GM23338 (cell line): ENCODE data around the gene GALNT11. TPM values are rescaled to one million over a fixed set of nuclear protein-coding genes. Genes with fewer than 3 reads are reported as not detected.
"Not testable (repeated sequence)": the region's sequence is repeated elsewhere in the genome, so short reads cannot be mapped to it uniquely, and the experiment has no call there.

Source experiments
- ATAC-seq: fragments of 200-7000 bp; cut with Tn5 transposase; 3 replicates; pipeline ENCODE4 v1.9.1; 2020
- DNase-seq: peaks from one replicate; pipeline ENCODE4 v3.0.0-alpha.2; 2015; ENCODE audit warnings: low spot score
- H2AFZ ChIP-seq: fragments of 200-600 bp; sonication (generic); 2 replicates; pipeline ENCODE4 v1.8.0; 2016; ENCODE audit warnings: antibody characterized with exemption, mild to moderate bottlenecking, moderate library complexity
- H3F3A ChIP-seq: fragments of 200-600 bp; sonication (generic); replicated peaks from 2 replicates; pipeline ENCODE4 v1.8.0; 2017; ENCODE audit warnings: antibody characterized with exemption, mixed run types, low read depth
- H3K27ac ChIP-seq: fragments of 200-600 bp; sonication (generic); 2 replicates; pipeline ENCODE4 v1.6.1; 2016; ENCODE audit warnings: low read depth
- H3K27me3 ChIP-seq: fragments of 200-600 bp; sonication (generic); 2 replicates; pipeline ENCODE4 v1.8.0; 2016; ENCODE audit warnings: mild to moderate bottlenecking, mixed run types, moderate library complexity; ENCODE audit not compliant: insufficient read depth
- H3K36me3 ChIP-seq: fragments of 200-600 bp; sonication (generic); 2 replicates; pipeline ENCODE4 v1.8.0; 2016; ENCODE audit warnings: mild to moderate bottlenecking; ENCODE audit not compliant: insufficient read depth
- H3K4me1 ChIP-seq: fragments of 200-600 bp; sonication (generic); 2 replicates; pipeline ENCODE4 v1.8.0; 2016; ENCODE audit warnings: mild to moderate bottlenecking, moderate library complexity; ENCODE audit not compliant: insufficient read depth
- H3K4me2 ChIP-seq: fragments of 200-600 bp; sonication (generic); 2 replicates; pipeline ENCODE4 v1.7.1; 2017; ENCODE audit warnings: mixed run types
- H3K4me3 ChIP-seq: fragments of 200-600 bp; sonication (generic); 2 replicates; pipeline ENCODE4 v1.6.1; 2016; ENCODE audit warnings: mixed run types
- H3K79me2 ChIP-seq: fragments of 200-600 bp; sonication (generic); replicated peaks from 2 replicates; pipeline ENCODE4 v1.8.0; 2017; ENCODE audit warnings: mild to moderate bottlenecking; ENCODE audit not compliant: insufficient read depth
- H3K9me2 ChIP-seq: fragments of 200-600 bp; sonication (generic); 2 replicates; pipeline ENCODE4 v1.8.0; 2017; ENCODE audit not compliant: insufficient read depth
- H4K20me1 ChIP-seq: fragments of 200-600 bp; sonication (generic); replicated peaks from 2 replicates; pipeline ENCODE4 v1.8.0; 2017; ENCODE audit warnings: mild to moderate bottlenecking; ENCODE audit not compliant: insufficient read depth
- H3K27ac Mint-ChIP-seq: 2 replicates; pipeline ENCODE4 v1.8.0; 2020; ENCODE audit warnings: inconsistent platforms, mild to moderate bottlenecking, moderate library complexity, mixed read lengths
- H3K27me3 Mint-ChIP-seq: 3 replicates; pipeline ENCODE4 v1.8.0; 2022; ENCODE audit warnings: low read depth, mild to moderate bottlenecking, moderate library complexity, mixed read lengths, inconsistent platforms; ENCODE audit not compliant: insufficient read depth, poor library complexity
- H3K36me3 Mint-ChIP-seq: 3 replicates; pipeline ENCODE4 v1.8.0; 2021; ENCODE audit warnings: low read depth, mild to moderate bottlenecking, inconsistent platforms, moderate library complexity, mixed read lengths
- H3K4me1 Mint-ChIP-seq: 3 replicates; pipeline ENCODE4 v1.8.0; 2020; ENCODE audit warnings: mild to moderate bottlenecking, inconsistent platforms, mixed read lengths
- H3K4me3 Mint-ChIP-seq: 3 replicates; pipeline ENCODE4 v1.8.0; 2021; ENCODE audit warnings: moderate library complexity, mild to moderate bottlenecking, inconsistent platforms, mixed read lengths
- H3K9me3 Mint-ChIP-seq: 3 replicates; pipeline ENCODE4 v1.8.0; 2020; ENCODE audit warnings: moderate library complexity, mild to moderate bottlenecking, inconsistent platforms, mixed read lengths
- ETS1 ChIP-seq: IDR thresholded peaks from 2 replicates; pipeline ENCODE4 v1.6.1; 2016; ENCODE audit warnings: antibody characterized with exemption
- ZNF462 ChIP-seq: fragments of 250-450 bp; sonication (Bioruptor Pico); IDR thresholded peaks from 2 replicates; pipeline ENCODE4 v1.5.0; 2020; ENCODE audit warnings: mild to moderate bottlenecking, moderate library complexity
- polyA plus RNA-seq: library from polyadenylated mRNA; unstranded; fragments of >200 nt; fragmentation: Nextera tagmentation; extraction: Ambion mirVana; gene quantifications from 2 replicates; pipeline ENCODE4 v1.2.1, GENCODE V29; 2016
- total RNA-seq: library from RNA; depleted of rRNA; stranded (reverse); fragments of >200 nt; shearing (Covaris generic); gene quantifications from 2 replicates; pipeline ENCODE4 v1.2.3, GENCODE V29; 2014

The GALNT11 gene
- total and polyA plus RNA-seq, 2 experiments from 2014 or later, result 16.1 to 33.6 TPM

GRCh38 chr7:152081088-152081487 is 55.6 kb downstream of the GALNT11 start (continued):
- TF ChIP-seq ZNF462 (CRISPR knock-in tag), result no peak

GRCh38 chr7:152082073-152082721 is 56.7 kb downstream of the GALNT11 start:
- DNase-seq, result peak; percentile 55
- H3K27me3 ChIP-seq, H3K4me1 ChIP-seq, H3K9me3 Mint-ChIP-seq, ATAC-seq, H4K20me1 ChIP-seq, H3K9me2 ChIP-seq, H3K27me3 Mint-ChIP-seq, H3K79me2 ChIP-seq, H3K36me3 ChIP-seq, H3K36me3 Mint-ChIP-seq, H3K4me3 Mint-ChIP-seq, H3K4me2 ChIP-seq, H3F3A ChIP-seq, H3K4me3 ChIP-seq, H2AFZ ChIP-seq: not testable (repeated sequence)
- Mint-ChIP-seq H3K4me1 (peaks cover 37% of the 10 kb centered on the region), H3K27ac (peak overlapping the region; percentile 79)
- peak overlapping the region; percentile 64; the same call in 1 of the 2 replicates for H3K27ac ChIP-seq

- Histone ChIP-seq H3K27ac (no peak overlapping the region), H3K4me1 (no peaks in the 10 kb centered on the region), H3K27me3 (no peaks in the 10 kb centered on the region), H3F3A (no peaks in the 10 kb centered on the region), H3K36me3 (peaks cover 8% of the 10 kb centered on the region), H3K4me2 (no peak overlapping the region), H4K20me1 (no peaks in the 10 kb centered on the region), H3K9me2 (no peaks in the 10 kb centered on the region), H3K79me2 (0 out of 2 replicates have a peak, but pooled peaks cover 6% of the 10 kb centered on the region), H3K4me3 (no peak overlapping the region), H2AFZ (no peak overlapping the region)
- Mint-ChIP-seq H3K4me1 (peaks cover 20% of the 10 kb centered on the region), H3K27ac (no peak overlapping the region), H3K4me3 (no peak overlapping the region), H3K27me3 (peaks cover 3% of the 10 kb centered on the region), H3K9me3 (peaks cover 25% of the 10 kb centered on the region), H3K36me3 (peaks cover 27% of the 10 kb centered on the region)
- ATAC-seq (no peak), DNase-seq (no peak)
- TF ChIP-seq ETS1, result no peak
These were observed 59.7 kb downstream of the GALNT11 start for GRCh38 chr7:152085131-152085530.
